IPS-NIHi11 (cell line): ENCODE measurements around the gene ARHGEF7.

Experiments used
- DNase-seq: peaks from one replicate; pipeline ENCODE4 v3.0.0; 2012; ENCODE audit warnings: mixed read lengths, low spot score

ARHGEF7 gene

DNA sequence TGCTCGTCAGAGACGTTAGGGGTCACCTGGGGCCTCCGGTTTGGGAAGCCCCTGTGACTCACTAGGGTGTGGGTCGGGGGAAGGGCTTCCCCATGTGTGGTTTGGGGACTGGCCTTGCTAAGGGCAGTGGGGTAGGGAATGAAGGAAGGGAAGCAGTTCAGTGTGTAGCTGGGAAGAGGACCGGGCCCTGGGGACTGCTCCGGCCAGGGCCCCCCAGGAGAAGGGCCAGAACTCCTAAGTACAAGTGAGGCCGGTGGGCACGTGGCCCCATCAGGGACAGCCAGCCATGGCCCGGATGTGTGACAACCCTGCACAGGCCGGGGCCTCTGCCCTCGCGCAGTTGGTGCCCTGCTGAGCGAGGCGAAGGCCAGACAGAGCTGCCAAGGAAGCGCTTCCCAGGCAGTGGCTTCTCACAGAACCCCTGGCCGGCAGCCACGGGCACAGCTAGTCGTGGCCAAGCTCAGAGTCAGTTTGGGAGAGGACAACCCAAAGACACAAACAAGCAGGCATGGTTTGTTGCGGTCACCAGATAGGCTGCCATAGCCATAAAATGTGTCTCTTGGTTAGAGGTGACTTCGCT, 231.1 kb downstream of the ARHGEF7 start:
- no peak for DNase-seq

DNA sequence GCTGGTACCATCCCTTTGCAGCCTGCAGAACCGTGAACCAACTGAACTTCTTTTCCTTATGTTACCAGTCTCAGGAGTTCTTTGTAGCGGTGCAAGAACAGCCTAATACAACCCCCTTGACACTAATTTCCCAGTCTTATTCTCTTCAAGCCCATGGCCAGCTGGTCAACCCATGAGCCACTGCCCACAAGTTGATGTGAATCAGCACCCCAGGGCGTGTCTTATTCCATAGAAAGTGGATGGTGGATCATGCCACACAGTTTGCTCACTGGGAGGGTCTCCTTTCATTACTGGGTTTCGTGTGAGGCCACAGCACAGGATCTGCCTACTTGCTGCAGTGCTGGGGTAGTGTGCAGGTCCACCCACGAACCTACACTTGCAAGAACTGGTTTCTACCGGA, 232.3 kb downstream of the ARHGEF7 start:
- no peak for DNase-seq

DNA sequence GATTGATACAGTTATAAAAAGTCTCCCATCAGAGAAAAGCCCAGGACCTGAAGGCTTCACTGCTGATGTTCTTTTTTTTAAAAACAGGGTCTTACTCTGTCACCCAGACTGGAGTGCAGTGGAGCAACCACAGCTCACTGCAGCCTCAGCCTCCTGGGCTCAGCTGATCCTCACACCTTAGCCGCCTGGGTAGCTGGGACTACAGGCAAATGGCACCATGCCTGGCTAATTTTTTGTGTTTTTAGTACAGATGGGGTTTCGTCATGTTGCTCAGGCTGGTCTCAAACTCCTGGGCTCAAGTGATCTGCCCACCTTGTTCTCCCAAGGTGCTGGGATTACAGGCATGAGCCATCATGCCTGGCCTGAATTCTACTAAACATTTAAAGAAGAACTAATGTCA, 238.4 kb downstream of the ARHGEF7 start:
- DNase-seq = no peak

DNA sequence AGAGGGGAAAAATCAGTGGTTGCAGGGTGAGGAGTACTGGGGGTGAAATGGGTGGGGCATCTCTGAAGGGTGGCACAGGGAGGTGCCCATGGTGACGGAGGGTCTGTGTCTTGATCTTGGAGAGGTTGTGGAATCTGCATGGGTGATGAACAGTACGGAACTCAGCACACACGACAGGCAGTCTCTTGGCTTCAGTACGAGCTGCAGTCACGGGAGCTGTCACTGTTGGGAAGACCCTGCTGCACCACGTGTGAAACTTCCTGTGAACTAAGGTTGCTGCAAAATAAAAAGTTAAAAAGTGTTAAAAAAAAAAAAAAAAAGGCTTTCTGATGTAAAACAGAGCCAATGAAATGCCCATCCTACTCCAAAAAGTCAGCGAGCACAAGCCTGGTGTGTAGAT, 239.7 kb downstream of the ARHGEF7 start:
- no peak for DNase-seq
